ENCODE data around the gene GNL1.

Gene GNL1

DNA sequence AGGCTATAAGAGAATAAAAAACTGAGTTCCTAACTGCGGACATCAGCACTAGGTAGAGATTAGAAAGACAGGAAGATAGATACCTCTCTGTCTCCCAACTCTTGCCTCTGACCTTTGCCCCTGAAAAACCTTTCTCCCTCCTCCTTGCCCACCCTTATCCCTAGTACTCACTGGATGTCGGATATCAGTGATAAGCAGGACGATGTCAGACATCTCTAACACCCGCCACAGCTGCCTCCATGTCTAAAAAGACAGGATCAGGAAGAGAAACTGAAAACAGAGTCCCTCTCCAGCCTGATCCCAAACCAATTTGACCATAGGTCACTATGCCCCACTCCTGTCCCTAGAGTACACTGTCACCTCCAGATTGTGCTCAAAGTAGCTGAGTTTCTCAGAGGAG, 1.9 kb downstream of the GNL1 start:
- H3K27ac ChIP-seq (replicated peaks) = no peak overlapping the region
- no peak for DNase-seq (ENCODE audit: low read depth in 1 of 2, low spot score in 1 of 2)
- no peaks in the 10 kb centered on the region for H3K27me3 ChIP-seq (ENCODE audit: insufficient read depth, poor library complexity, severe bottlenecking)
- TF ChIP-seq CTCF (IDR thresholded peaks at IDR 0.05; ENCODE audit: insufficient read depth, low read length) (no peak), GABPA (IDR thresholded peaks at IDR 0.05; ENCODE audit: low read depth) (no peak), POLR2AphosphoS5 (IDR thresholded peaks at IDR 0.05; ENCODE audit: low read depth) (no peak), SPI1 (IDR thresholded peaks at IDR 0.05; ENCODE audit: borderline replicate concordance, low read depth) (no peak)
- TF ChIP-seq, protein P1, sequence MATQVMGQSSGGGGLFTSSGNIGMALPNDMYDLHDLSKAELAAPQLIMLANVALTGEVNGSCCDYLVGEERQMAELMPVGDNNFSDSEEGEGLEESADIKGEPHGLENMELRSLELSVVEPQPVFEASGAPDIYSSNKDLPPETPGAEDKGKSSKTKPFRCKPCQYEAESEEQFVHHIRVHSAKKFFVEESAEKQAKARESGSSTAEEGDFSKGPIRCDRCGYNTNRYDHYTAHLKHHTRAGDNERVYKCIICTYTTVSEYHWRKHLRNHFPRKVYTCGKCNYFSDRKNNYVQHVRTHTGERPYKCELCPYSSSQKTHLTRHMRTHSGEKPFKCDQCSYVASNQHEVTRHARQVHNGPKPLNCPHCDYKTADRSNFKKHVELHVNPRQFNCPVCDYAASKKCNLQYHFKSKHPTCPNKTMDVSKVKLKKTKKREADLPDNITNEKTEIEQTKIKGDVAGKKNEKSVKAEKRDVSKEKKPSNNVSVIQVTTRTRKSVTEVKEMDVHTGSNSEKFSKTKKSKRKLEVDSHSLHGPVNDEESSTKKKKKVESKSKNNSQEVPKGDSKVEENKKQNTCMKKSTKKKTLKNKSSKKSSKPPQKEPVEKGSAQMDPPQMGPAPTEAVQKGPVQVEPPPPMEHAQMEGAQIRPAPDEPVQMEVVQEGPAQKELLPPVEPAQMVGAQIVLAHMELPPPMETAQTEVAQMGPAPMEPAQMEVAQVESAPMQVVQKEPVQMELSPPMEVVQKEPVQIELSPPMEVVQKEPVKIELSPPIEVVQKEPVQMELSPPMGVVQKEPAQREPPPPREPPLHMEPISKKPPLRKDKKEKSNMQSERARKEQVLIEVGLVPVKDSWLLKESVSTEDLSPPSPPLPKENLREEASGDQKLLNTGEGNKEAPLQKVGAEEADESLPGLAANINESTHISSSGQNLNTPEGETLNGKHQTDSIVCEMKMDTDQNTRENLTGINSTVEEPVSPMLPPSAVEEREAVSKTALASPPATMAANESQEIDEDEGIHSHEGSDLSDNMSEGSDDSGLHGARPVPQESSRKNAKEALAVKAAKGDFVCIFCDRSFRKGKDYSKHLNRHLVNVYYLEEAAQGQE (IDR thresholded peaks at IDR 0.05; ENCODE audit: insufficient replicate concordance, low read depth) = no peak
- no peak overlapping the region for H3K4me3 ChIP-seq (replicated peaks; ENCODE audit: insufficient read depth, low read length)

DNA sequence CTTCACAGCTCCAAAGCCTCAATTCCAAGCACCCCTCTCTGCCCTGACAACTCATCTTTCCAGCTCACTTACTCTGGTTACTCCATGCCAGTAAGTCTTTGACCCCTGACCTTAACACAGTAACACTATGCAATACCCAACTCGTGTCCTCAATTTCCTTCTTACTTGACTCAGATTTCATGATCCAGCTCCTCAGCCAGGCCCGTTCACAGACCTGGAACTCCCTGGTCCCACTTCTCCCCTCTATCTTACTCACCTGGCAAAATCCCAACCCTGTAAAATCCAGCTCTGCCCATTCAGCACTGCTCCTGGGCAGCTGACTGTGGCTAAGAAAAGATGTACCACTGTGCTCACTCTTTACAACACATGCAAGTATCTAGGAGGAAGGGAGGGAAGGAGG, 7.9 kb downstream of the GNL1 start:
- no peaks in the 10 kb centered on the region for H3K27me3 ChIP-seq (ENCODE audit: insufficient read depth, poor library complexity, severe bottlenecking)
- no peak overlapping the region for H3K27ac ChIP-seq (replicated peaks)
- no peak for DNase-seq (ENCODE audit: low read depth in 1 of 2, low spot score in 1 of 2)
- no peak for TF ChIP-seq GABPA (IDR thresholded peaks at IDR 0.05; ENCODE audit: low read depth)
- no peak for TF ChIP-seq CTCF (IDR thresholded peaks at IDR 0.05; ENCODE audit: insufficient read depth, low read length)
- no peak for TF ChIP-seq SPI1 (IDR thresholded peaks at IDR 0.05; ENCODE audit: borderline replicate concordance, low read depth)
- TF ChIP-seq, protein P1 (IDR thresholded peaks at IDR 0.05; ENCODE audit: insufficient replicate concordance, low read depth) = no peak
- TF ChIP-seq POLR2AphosphoS5 (IDR thresholded peaks at IDR 0.05; ENCODE audit: low read depth) = no peak
- no peak overlapping the region for H3K4me3 ChIP-seq (replicated peaks; ENCODE audit: insufficient read depth, low read length)

- Histone ChIP-seq H3K4me3 (replicated peaks; ENCODE audit: insufficient read depth, low read length) (no peak overlapping the region), H3K27ac (replicated peaks) (no peak overlapping the region), H3K27me3 (ENCODE audit: insufficient read depth, poor library complexity, severe bottlenecking) (no peaks in the 10 kb centered on the region)
- TF ChIP-seq POLR2AphosphoS5 (IDR thresholded peaks at IDR 0.05; ENCODE audit: low read depth) = peak; percentile 49; the same call in 1 of the 2 replicates
- peak; percentile 84 for TF ChIP-seq SPI1 (IDR thresholded peaks at IDR 0.05; ENCODE audit: borderline replicate concordance, low read depth)
- no peak for TF ChIP-seq GABPA (IDR thresholded peaks at IDR 0.05; ENCODE audit: low read depth)
- DNase-seq (ENCODE audit: low read depth in 1 of 2, low spot score in 1 of 2) = peak in 1 of 2 experiments; percentile 54
These were observed 8.8 kb downstream of the GNL1 start for GRCh38 chr6:30547454-30547853.

DNA sequence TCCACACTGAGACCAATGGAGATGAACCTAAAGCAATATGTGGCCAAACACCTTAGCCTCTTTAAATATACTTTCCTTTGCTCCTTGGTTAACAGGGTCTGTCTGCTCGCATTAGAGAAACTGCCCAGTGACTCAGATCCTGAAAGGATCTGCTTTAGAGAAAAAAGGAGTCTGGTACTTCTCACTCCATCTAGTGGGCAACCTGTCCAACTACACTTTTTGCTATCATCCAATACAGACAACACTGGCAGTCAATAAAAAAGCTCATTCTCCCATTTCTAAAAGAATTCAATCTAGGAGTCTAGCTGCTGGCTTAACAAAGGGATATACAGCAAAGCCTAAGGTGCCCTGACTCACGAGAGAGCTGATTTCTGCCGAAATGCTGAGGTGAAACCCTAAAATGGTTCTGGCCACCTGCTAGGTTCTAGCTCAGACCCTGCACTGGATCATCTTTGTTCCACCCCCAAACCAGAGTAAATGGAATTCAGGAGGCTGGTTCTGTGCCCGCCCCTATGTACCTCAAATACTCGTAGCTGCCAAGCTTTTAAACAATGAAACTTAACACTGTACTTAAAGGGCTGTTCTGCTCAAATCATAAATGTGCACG, 11.5 kb downstream of the GNL1 start:
- DNase-seq (ENCODE audit: low read depth in 1 of 2, low spot score in 1 of 2) = peak in 1 of 2 experiments; percentile 33
- TF ChIP-seq SPI1 (IDR thresholded peaks at IDR 0.05; ENCODE audit: borderline replicate concordance, low read depth) (no peak), CTCF (IDR thresholded peaks at IDR 0.05; ENCODE audit: insufficient read depth, low read length) (peak; percentile 62), GABPA (IDR thresholded peaks at IDR 0.05; ENCODE audit: low read depth) (no peak)
- H3K4me3 ChIP-seq (replicated peaks; ENCODE audit: insufficient read depth, low read length) = no peak overlapping the region
- H3K27ac ChIP-seq (replicated peaks) = no peak overlapping the region
- H3K27me3 ChIP-seq (ENCODE audit: insufficient read depth, poor library complexity, severe bottlenecking) = no peaks in the 10 kb centered on the region
